BLaER1 (cell line): Measurements from ENCODE around the gene CFAP107.

Experiments used
- H3K27ac ChIP-seq: shearing (Covaris generic); formaldehyde crosslinking; 2 replicates; pipeline ENCODE4 v1.8.1; 2022
- H3K27me3 ChIP-seq: shearing (Covaris generic); formaldehyde crosslinking; 2 replicates; pipeline ENCODE4 v1.8.1; 2022
- H3K36me3 ChIP-seq: shearing (Covaris generic); formaldehyde crosslinking; 2 replicates; pipeline ENCODE4 v1.8.1; 2022
- H3K4me1 ChIP-seq: shearing (Covaris generic); formaldehyde crosslinking; 2 replicates; pipeline ENCODE4 v1.8.1; 2022
- H3K4me2 ChIP-seq: shearing (Covaris generic); formaldehyde crosslinking; 2 replicates; pipeline ENCODE4 v1.8.1; 2022
- H3K4me3 ChIP-seq: shearing (Covaris generic); formaldehyde crosslinking; 2 replicates; pipeline ENCODE4 v1.8.1; 2022
- H3K9ac ChIP-seq: shearing (Covaris generic); formaldehyde crosslinking; 2 replicates; pipeline ENCODE4 v1.8.1; 2022
- H3K9me3 ChIP-seq: shearing (Covaris generic); formaldehyde crosslinking; 2 replicates; pipeline ENCODE4 v1.8.1; 2022
- H4K20me1 ChIP-seq: shearing (Covaris generic); formaldehyde crosslinking; 2 replicates; pipeline ENCODE4 v1.8.1; 2022
- Cebpa-rat ChIP-seq: shearing (Covaris generic); IDR thresholded peaks from 2 replicates; pipeline ENCODE4 v1.8.1; 2022

CFAP107 gene

GRCh38 chr1:12745992-12746323 is at the start of gene CFAP107:
Gene CFAP107, plus strand, starts transcription at chr1:12746200. Its CDS starts 231 bp downstream, at chr1:12746431.
- TF ChIP-seq Cebpa-rat = no peak
- Histone ChIP-seq H3K27ac (no peak within 1 kb of the TSS), H3K9ac (no peak within 1 kb of the TSS), H3K4me3 (no peak within 1 kb of the TSS), H3K9me3 (peaks cover 31% of the 10 kb centered on the region), H3K4me2 (no peak within 1 kb of the TSS), H3K4me1 (no peaks in the 10 kb centered on the region), H3K36me3 (no peaks in the 10 kb centered on the region), H3K27me3 (no peaks in the 10 kb centered on the region), H4K20me1 (no peaks in the 10 kb centered on the region)

- no peak for TF ChIP-seq Cebpa-rat
- Histone ChIP-seq H3K4me3 (no peak overlapping the region), H3K36me3 (no peaks in the 10 kb centered on the region), H3K27me3 (no peaks in the 10 kb centered on the region), H3K4me1 (no peaks in the 10 kb centered on the region), H3K4me2 (no peak overlapping the region), H3K27ac (no peak overlapping the region), H3K9ac (no peak overlapping the region), H4K20me1 (no peaks in the 10 kb centered on the region), H3K9me3 (no peaks in the 10 kb centered on the region; the same call in 1 of the 2 replicates)
These were observed 49.3 kb upstream of the CFAP107 start for GRCh38 chr1:12696658-12697057.

DNA sequence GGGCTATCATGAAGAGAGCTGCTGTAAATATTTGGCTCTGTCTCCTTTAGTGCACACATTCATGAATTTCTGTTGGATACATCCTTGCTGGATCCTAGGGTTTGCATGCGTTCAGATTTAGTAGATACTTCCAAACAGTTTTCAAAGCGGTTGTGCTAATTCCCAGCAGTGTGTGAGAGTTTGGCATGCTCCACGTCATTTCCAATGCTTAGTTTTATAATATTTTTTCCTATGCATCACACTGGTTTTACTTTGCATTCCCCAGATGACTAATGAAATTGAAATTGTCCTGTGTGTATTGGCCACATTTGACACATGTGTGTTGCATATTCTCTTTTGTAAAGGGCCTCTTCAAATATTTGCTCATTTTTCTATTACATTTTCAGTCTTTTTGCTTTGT is 48.6 kb upstream of the CFAP107 start:
- Histone ChIP-seq H3K4me2 (no peak overlapping the region), H3K9me3 (peaks cover 7% of the 10 kb centered on the region; the same call in 1 of the 2 replicates), H3K4me1 (no peaks in the 10 kb centered on the region), H3K27me3 (no peaks in the 10 kb centered on the region), H3K9ac (no peak overlapping the region), H3K36me3 (no peaks in the 10 kb centered on the region), H3K27ac (no peak overlapping the region), H4K20me1 (no peaks in the 10 kb centered on the region), H3K4me3 (no peak overlapping the region)
- no peak for TF ChIP-seq Cebpa-rat

DNA sequence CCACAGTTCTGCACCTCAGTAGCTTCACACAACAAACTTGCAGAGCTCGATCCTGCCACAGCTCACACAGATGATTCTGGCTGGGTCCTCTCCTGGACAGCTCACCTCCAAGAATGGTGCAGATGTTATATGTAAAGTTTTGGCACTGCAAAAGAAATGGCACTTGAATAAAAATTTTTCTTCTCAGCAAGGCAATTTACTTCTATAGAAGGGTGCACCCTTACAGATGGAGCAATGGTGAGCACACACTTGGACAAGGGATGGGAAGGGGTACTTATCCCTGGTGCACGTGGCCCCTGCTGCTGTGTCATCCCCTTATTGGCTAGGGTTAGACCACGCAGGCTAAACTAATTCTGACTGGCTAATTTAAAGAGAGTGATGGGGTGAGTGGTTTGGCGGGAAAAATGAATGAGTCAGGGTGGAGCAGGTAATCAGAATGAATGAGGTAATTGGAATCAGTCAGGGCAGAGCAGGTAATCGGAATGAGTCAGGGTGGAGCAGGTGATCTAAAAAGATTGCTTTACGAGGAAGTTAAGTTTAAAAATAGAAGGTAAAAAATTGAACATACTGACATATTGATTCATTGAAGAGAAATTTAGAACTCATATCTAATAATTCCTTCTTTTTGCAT is 42.1 kb upstream of the CFAP107 start:
- no peak for TF ChIP-seq Cebpa-rat
- no peaks in the 10 kb centered on the region for H3K27me3 ChIP-seq
- no peak overlapping the region for H3K4me2 ChIP-seq
- H3K27ac ChIP-seq = no peak overlapping the region
- no peaks in the 10 kb centered on the region for H3K4me1 ChIP-seq
- peaks cover 30% of the 10 kb centered on the region for H3K9me3 ChIP-seq
- H3K36me3 ChIP-seq = no peaks in the 10 kb centered on the region
- H3K4me3 ChIP-seq = no peak overlapping the region
- no peak overlapping the region for H3K9ac ChIP-seq
- H4K20me1 ChIP-seq = no peaks in the 10 kb centered on the region

DNA sequence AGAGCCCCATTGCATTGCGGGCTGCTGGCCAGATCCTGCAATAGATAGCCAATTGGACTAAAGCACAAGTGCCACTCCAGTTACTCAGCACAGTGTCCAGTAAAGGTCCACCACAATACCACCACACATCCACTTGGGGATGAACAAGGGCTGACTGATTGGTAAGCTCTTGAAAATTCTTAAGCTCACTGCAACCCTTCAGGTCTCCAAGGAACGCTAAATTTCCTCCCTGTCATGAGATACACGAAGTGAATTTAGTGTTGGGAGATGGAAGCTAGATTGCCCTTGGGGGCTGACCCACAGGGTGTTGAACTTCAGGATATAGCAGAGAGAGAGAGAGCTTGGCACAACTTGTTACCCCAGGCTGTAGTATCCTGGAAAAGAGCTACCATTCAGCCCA is 39.9 kb upstream of the CFAP107 start:
- no peaks in the 10 kb centered on the region for H4K20me1 ChIP-seq
- no peak for TF ChIP-seq Cebpa-rat
- H3K36me3 ChIP-seq = no peaks in the 10 kb centered on the region
- H3K9ac ChIP-seq = no peak overlapping the region
- no peak overlapping the region for H3K4me3 ChIP-seq
- peaks cover 30% of the 10 kb centered on the region for H3K9me3 ChIP-seq
- no peaks in the 10 kb centered on the region for H3K27me3 ChIP-seq
- H3K4me1 ChIP-seq = no peaks in the 10 kb centered on the region
- no peak overlapping the region for H3K4me2 ChIP-seq
- no peak overlapping the region for H3K27ac ChIP-seq

DNA sequence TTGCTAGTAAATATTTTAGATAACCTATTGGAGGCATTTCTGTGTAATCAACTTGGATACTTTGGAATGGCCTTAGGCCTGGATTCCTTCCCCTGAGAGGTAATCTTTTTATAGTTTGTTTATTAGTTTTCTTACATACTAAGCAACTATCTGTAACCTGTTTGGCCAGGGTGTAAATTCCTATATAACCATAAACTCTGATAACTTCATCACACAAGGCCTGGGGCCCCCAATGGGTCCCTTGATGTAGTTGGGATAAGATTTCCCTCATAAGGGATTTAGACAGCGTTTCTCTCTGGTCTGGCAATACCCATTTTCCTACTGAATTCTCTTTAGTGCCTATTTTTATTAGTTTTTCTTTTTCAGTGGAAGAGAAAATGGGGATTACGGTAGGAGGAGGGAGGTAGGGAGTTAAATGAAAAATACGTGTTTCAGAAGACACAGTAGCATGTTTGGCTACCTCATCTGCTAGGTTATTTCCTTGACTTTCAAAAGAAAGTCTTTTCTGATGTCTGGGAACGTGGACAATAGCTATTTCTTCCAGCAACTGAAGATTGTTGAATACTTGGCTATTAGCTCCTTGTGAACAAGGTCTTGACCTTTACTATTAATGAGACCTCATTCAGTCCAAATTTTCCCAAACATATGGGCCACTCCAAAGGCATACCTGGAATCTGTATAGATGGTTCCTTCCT is 37.5 kb upstream of the CFAP107 start:
- H3K4me2 ChIP-seq = no peak overlapping the region
- no peak overlapping the region for H3K4me3 ChIP-seq
- H3K36me3 ChIP-seq = no peaks in the 10 kb centered on the region
- no peak overlapping the region for H3K9ac ChIP-seq
- H4K20me1 ChIP-seq = no peaks in the 10 kb centered on the region
- no peaks in the 10 kb centered on the region for H3K27me3 ChIP-seq
- peaks cover 13% of the 10 kb centered on the region for H3K9me3 ChIP-seq
- no peak for TF ChIP-seq Cebpa-rat
- no peak overlapping the region for H3K27ac ChIP-seq
- H3K4me1 ChIP-seq = no peaks in the 10 kb centered on the region

DNA sequence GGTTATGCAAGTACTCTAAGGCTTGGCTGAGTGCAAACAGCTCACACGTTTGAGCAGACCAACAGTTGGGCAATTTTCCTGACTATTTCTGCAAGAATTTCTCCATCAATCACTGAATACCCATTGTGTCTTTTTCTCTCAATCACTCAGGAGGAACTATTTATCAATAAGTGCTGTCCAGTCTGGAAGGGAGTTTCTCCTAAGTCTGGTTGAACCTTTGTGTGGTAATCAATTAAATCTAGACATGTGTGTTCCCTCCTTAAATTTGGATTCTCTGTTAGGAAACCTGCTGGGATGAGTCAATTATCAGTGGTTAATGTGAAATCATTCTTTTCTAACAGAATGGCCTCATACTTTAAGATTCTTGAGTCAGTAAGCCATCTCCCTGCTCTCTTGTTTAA is 36.9 kb upstream of the CFAP107 start:
- Histone ChIP-seq H4K20me1 (no peaks in the 10 kb centered on the region), H3K9ac (no peak overlapping the region), H3K27ac (no peak overlapping the region), H3K4me1 (no peaks in the 10 kb centered on the region), H3K4me3 (no peak overlapping the region), H3K27me3 (no peaks in the 10 kb centered on the region), H3K36me3 (no peaks in the 10 kb centered on the region), H3K4me2 (no peak overlapping the region), H3K9me3 (peaks cover 8% of the 10 kb centered on the region)
- TF ChIP-seq Cebpa-rat = no peak

DNA sequence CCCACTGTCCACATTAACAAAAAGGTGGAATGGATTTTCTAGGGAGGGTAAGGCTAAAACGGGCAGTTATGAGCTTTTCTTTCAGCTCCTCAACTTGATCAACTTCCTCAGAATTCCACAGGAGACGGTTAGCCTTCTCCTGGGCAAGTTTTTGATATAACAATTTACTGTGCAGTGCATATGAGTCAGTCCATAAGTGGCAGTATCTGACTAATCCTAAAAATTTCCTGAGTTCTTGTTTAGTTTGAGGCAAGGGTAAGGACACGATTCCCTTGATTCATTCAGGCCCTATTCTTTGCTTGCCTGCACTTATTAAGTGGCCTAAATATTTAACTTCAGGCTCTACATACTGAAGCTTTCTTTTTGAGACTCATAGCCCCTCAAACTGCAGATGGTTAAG is 36.3 kb upstream of the CFAP107 start:
- Histone ChIP-seq H3K4me1 (no peaks in the 10 kb centered on the region), H3K27me3 (no peaks in the 10 kb centered on the region), H3K27ac (no peak overlapping the region), H3K4me3 (no peak overlapping the region), H3K4me2 (no peak overlapping the region), H3K9me3 (0 out of 2 replicates have a peak, but pooled peaks cover 2% of the 10 kb centered on the region), H4K20me1 (no peaks in the 10 kb centered on the region), H3K9ac (no peak overlapping the region), H3K36me3 (no peaks in the 10 kb centered on the region)
- TF ChIP-seq Cebpa-rat = no peak

DNA sequence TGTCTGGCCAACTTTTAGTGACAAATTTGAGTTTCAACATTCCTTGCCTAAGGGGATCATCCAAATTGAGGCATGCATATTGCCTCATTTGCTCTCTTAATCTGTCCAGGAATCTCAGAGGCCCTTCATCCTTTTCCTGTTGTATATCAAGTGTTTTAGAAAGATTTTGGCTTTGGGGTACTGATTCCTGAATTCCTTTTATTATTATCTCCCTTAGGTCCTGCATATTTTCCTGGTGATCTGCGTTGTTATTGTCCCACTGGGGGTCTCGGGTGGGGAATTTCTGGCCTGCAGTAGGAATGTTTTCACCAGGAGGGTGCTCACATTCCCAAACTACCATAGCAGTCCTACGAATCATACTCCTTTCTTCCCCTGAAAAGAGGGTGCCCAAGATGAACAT is 34.5 kb upstream of the CFAP107 start:
- Histone ChIP-seq H3K4me2 (no peak overlapping the region), H3K9ac (no peak overlapping the region), H3K4me1 (no peaks in the 10 kb centered on the region), H3K36me3 (no peaks in the 10 kb centered on the region), H3K27ac (no peak overlapping the region), H4K20me1 (no peaks in the 10 kb centered on the region), H3K9me3 (no peaks in the 10 kb centered on the region), H3K4me3 (no peak overlapping the region), H3K27me3 (no peaks in the 10 kb centered on the region)
- TF ChIP-seq Cebpa-rat = no peak

GRCh38 chr1:12712076-12712475 is 33.9 kb upstream of the CFAP107 start:
- no peak overlapping the region for H3K4me3 ChIP-seq
- TF ChIP-seq Cebpa-rat = no peak
- H3K4me2 ChIP-seq = no peak overlapping the region
- H3K9me3 ChIP-seq = no peaks in the 10 kb centered on the region
- H4K20me1 ChIP-seq = no peaks in the 10 kb centered on the region
- H3K27me3 ChIP-seq = no peaks in the 10 kb centered on the region
- H3K27ac ChIP-seq = no peak overlapping the region
- no peak overlapping the region for H3K9ac ChIP-seq
- no peaks in the 10 kb centered on the region for H3K36me3 ChIP-seq
- no peaks in the 10 kb centered on the region for H3K4me1 ChIP-seq
